Mesothelial cell of epicardium (in vitro differentiated cells): ENCODE measurements around the gene NIPSNAP2. TPM values are rescaled to one million over a fixed set of nuclear protein-coding genes. Genes with fewer than 3 reads are reported as not detected.
A peak's percentile ranks its signal among the peaks of the same experiment; 100 is the strongest.

ENCODE experiments used
- DNase-seq, 2 experiments: peaks; one replicate each; pipeline ENCODE4 v3.0.0; 2021; ENCODE audit warnings: low spot score in 2 of 2; ENCODE audit not compliant: unreplicated experiment in 2 of 2
- H3K27ac Mint-ChIP-seq: 2 replicates; pipeline ENCODE4 v1.8.0; 2021; ENCODE audit warnings: mixed read lengths
- H3K27me3 Mint-ChIP-seq: 2 replicates; pipeline ENCODE4 v1.8.0; 2021; ENCODE audit warnings: low read depth, mixed read lengths
- H3K36me3 Mint-ChIP-seq: 2 replicates; pipeline ENCODE4 v1.8.0; 2021; ENCODE audit warnings: mixed read lengths
- H3K4me1 Mint-ChIP-seq: 2 replicates; pipeline ENCODE4 v1.8.0; 2021; ENCODE audit warnings: mixed read lengths
- H3K4me3 Mint-ChIP-seq: 2 replicates; pipeline ENCODE4 v1.8.0; 2021; ENCODE audit warnings: mild to moderate bottlenecking, moderate library complexity, mixed read lengths
- H3K9me3 Mint-ChIP-seq: 2 replicates; pipeline ENCODE4 v1.8.0; 2021; ENCODE audit warnings: mixed read lengths
- CTCF ChIP-seq: fragments of 200-600 bp; sonication (generic); IDR thresholded peaks from one replicate; pipeline ENCODE4 v1.5.0; 2021; ENCODE audit warnings: antibody characterized with exemption; ENCODE audit not compliant: unreplicated experiment
- total RNA-seq: library from RNA; stranded (reverse); gene quantifications from 3 replicates; pipeline ENCODE4 v1.2.1, GENCODE V29; 2021

NIPSNAP2 gene
- total RNA-seq, 1 donor from 2014 or later = 63.4 TPM

- Mint-ChIP-seq H3K27ac (no peak overlapping the region), H3K4me3 (peak overlapping the region; percentile 59)
- TF ChIP-seq CTCF = no peak
Observed at GRCh38 chr7:55963584-55964168, 709 bp upstream of the NIPSNAP2 start.

GRCh38 chr7:55965100-55965470 lies 700 bp downstream of the NIPSNAP2 start:
- H3K27me3 Mint-ChIP-seq = peaks cover 5% of the 10 kb centered on the region
- peak overlapping the region; percentile 97 for H3K27ac Mint-ChIP-seq
- peak overlapping the region; percentile 89 for H3K4me3 Mint-ChIP-seq
- no peak for TF ChIP-seq CTCF
- H3K36me3 Mint-ChIP-seq = peaks cover 14% of the 10 kb centered on the region
- peaks cover 15% of the 10 kb centered on the region for H3K4me1 Mint-ChIP-seq
- no peaks in the 10 kb centered on the region for H3K9me3 Mint-ChIP-seq
- DNase-seq = no peak

More at GRCh38 chr7:55963584-55964168, 709 bp upstream of the NIPSNAP2 start:
- no peak for DNase-seq
- peaks cover 5% of the 10 kb centered on the region for H3K27me3 Mint-ChIP-seq
- H3K9me3 Mint-ChIP-seq = no peaks in the 10 kb centered on the region
- peaks cover 13% of the 10 kb centered on the region for H3K4me1 Mint-ChIP-seq
- peaks cover 5% of the 10 kb centered on the region for H3K36me3 Mint-ChIP-seq

GRCh38 chr7:55965805-55966421 lies 1.5 kb downstream of the NIPSNAP2 start:
- no peak for TF ChIP-seq CTCF
- Mint-ChIP-seq H3K36me3 (peaks cover 18% of the 10 kb centered on the region), H3K9me3 (no peaks in the 10 kb centered on the region), H3K4me1 (peaks cover 17% of the 10 kb centered on the region), H3K27ac (peak overlapping the region; percentile 85), H3K27me3 (peaks cover 5% of the 10 kb centered on the region), H3K4me3 (peak overlapping the region; percentile 89)
- no peak for DNase-seq

- Mint-ChIP-seq H3K4me3 (no peak overlapping the region), H3K9me3 (no peaks in the 10 kb centered on the region)
Observed at GRCh38 chr7:55966851-55967250, 2.5 kb downstream of the NIPSNAP2 start.

GRCh38 chr7:55969391-55969790 lies 5.0 kb downstream of the NIPSNAP2 start:
- DNase-seq = no peak
- H3K4me3 Mint-ChIP-seq = no peak overlapping the region
- peaks cover 18% of the 10 kb centered on the region for H3K36me3 Mint-ChIP-seq
- no peaks in the 10 kb centered on the region for H3K27me3 Mint-ChIP-seq
- H3K9me3 Mint-ChIP-seq = no peaks in the 10 kb centered on the region
- TF ChIP-seq CTCF = no peak
- peak overlapping the region; percentile 18 for H3K27ac Mint-ChIP-seq
- peaks cover 19% of the 10 kb centered on the region for H3K4me1 Mint-ChIP-seq

More at GRCh38 chr7:55966851-55967250, 2.5 kb downstream of the NIPSNAP2 start:
- TF ChIP-seq CTCF = no peak
- Mint-ChIP-seq H3K36me3 (peaks cover 18% of the 10 kb centered on the region), H3K4me1 (peaks cover 19% of the 10 kb centered on the region), H3K27ac (peak overlapping the region; percentile 64), H3K27me3 (peaks cover 5% of the 10 kb centered on the region)
- no peak for DNase-seq
